ENCODE results near the gene GBGT1. TPM values are rescaled to one million over a fixed set of nuclear protein-coding genes. Genes with fewer than 3 reads are reported as not detected.

Gene GBGT1
- total and polyA plus RNA-seq, 9 of the 15 experiments (the other 6 are each of a cell fraction or from before 2014, with no cell fraction given): 0.55 to 25.8 (median 13.7) TPM

DNA sequence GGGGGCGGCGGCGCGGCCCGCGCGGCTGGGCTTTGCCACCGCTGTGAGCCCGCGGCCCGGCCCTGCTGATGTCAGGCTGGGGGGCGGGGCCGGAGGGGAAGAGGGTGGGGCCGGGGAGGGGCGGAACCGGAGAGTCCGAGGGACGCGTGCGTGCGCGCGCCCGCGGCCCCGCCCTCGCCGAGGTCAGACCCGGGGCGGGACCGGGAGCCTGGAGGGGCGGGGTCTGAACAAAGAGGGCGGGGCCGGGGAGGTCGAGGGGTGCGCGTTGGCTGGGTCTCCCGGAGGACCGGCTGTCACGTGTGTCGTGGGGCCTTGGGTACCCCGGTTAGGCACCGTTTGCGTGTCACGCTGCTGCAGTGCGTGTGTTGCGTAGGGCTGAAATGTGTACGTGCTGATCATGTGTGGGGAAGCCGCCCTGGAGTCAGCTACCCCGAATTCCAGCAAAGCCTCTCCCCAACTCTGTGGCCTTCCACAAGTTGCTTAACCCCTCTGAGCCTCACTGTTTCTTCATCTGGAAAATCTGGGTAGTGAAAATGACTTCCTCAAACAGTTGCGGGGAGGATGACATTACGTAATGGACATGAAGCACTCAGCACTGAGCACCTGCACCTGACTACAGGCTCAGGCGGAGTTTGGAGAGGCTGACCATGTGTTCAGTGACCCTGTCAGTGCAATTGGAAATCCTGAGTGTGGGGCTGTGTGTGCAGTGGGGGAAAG, 42.4 kb downstream of the GBGT1 start, which contains the start of gene RALGDS (continued):
- no peak for TF ChIP-seq ZNF23 (CRISPR knock-in tag; IDR thresholded peaks at IDR 0.05)
- TF ChIP-seq C11orf30 (IDR thresholded peaks at IDR 0.05; ENCODE audit: low read depth): no peak
- TF ChIP-seq KDM5B (IDR thresholded peaks at IDR 0.05; ENCODE audit: insufficient replicate concordance, low read depth, low read length): no peak
- TF ChIP-seq DIDO1 (tag; IDR thresholded peaks at IDR 0.05; ENCODE audit: low read depth): no peak
- TF ChIP-seq EGR1 (conservative IDR thresholded peaks at IDR 0.05): no peak
- no peak for TF ChIP-seq PRPF4 (IDR thresholded peaks at IDR 0.05; ENCODE audit: insufficient read depth, low read depth, low read length, poor library complexity, severe bottlenecking)
- no peak for TF ChIP-seq IFI16 (CRISPR knock-in tag; IDR thresholded peaks at IDR 0.05)
- no peak for TF ChIP-seq RFX1 (IDR thresholded peaks at IDR 0.05)
- TF ChIP-seq, protein P1, sequence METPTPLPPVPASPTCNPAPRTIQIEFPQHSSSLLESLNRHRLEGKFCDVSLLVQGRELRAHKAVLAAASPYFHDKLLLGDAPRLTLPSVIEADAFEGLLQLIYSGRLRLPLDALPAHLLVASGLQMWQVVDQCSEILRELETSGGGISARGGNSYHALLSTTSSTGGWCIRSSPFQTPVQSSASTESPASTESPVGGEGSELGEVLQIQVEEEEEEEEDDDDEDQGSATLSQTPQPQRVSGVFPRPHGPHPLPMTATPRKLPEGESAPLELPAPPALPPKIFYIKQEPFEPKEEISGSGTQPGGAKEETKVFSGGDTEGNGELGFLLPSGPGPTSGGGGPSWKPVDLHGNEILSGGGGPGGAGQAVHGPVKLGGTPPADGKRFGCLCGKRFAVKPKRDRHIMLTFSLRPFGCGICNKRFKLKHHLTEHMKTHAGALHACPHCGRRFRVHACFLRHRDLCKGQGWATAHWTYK (CRISPR knock-in tag; IDR thresholded peaks at IDR 0.05): no peak
- TF ChIP-seq HSF4 (CRISPR knock-in tag; IDR thresholded peaks at IDR 0.05; ENCODE audit: borderline replicate concordance): no peak
- no peak for TF ChIP-seq STAT5A (IDR thresholded peaks at IDR 0.05; ENCODE audit: borderline replicate concordance, low read length)
- no peak for TF ChIP-seq HNRNPUL1 (IDR thresholded peaks at IDR 0.05; ENCODE audit: low read length)
- TF ChIP-seq, protein P2, sequence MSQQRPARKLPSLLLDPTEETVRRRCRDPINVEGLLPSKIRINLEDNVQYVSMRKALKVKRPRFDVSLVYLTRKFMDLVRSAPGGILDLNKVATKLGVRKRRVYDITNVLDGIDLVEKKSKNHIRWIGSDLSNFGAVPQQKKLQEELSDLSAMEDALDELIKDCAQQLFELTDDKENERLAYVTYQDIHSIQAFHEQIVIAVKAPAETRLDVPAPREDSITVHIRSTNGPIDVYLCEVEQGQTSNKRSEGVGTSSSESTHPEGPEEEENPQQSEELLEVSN (IDR thresholded peaks at IDR 0.05; ENCODE audit: borderline replicate concordance in 1 of 2, extremely low read depth in 1 of 2, insufficient read depth in 1 of 2, insufficient read length in 1 of 2, low read depth in 1 of 2, low read length in 1 of 2, poor library complexity in 1 of 2, severe bottlenecking in 1 of 2): no peak
- TF ChIP-seq, protein P3, sequence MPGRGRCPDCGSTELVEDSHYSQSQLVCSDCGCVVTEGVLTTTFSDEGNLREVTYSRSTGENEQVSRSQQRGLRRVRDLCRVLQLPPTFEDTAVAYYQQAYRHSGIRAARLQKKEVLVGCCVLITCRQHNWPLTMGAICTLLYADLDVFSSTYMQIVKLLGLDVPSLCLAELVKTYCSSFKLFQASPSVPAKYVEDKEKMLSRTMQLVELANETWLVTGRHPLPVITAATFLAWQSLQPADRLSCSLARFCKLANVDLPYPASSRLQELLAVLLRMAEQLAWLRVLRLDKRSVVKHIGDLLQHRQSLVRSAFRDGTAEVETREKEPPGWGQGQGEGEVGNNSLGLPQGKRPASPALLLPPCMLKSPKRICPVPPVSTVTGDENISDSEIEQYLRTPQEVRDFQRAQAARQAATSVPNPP (IDR thresholded peaks at IDR 0.05; ENCODE audit: borderline replicate concordance, insufficient read depth, insufficient read length): no peak
- no peak for TF ChIP-seq ZSCAN29 (IDR thresholded peaks at IDR 0.05)
- TF ChIP-seq, protein P4, sequence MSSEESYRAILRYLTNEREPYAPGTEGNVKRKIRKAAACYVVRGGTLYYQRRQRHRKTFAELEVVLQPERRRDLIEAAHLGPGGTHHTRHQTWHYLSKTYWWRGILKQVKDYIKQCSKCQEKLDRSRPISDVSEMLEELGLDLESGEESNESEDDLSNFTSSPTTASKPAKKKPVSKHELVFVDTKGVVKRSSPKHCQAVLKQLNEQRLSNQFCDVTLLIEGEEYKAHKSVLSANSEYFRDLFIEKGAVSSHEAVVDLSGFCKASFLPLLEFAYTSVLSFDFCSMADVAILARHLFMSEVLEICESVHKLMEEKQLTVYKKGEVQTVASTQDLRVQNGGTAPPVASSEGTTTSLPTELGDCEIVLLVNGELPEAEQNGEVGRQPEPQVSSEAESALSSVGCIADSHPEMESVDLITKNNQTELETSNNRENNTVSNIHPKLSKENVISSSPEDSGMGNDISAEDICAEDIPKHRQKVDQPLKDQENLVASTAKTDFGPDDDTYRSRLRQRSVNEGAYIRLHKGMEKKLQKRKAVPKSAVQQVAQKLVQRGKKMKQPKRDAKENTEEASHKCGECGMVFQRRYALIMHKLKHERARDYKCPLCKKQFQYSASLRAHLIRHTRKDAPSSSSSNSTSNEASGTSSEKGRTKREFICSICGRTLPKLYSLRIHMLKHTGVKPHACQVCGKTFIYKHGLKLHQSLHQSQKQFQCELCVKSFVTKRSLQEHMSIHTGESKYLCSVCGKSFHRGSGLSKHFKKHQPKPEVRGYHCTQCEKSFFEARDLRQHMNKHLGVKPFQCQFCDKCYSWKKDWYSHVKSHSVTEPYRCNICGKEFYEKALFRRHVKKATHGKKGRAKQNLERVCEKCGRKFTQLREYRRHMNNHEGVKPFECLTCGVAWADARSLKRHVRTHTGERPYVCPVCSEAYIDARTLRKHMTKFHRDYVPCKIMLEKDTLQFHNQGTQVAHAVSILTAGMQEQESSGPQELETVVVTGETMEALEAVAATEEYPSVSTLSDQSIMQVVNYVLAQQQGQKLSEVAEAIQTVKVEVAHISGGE (CRISPR knock-in tag; IDR thresholded peaks at IDR 0.05): 0 out of 6 replicates have a peak, but pooled peaks of 1 of the 3 experiments have one; percentile 30
- no peak for TF ChIP-seq SNIP1 (IDR thresholded peaks at IDR 0.05; ENCODE audit: low read depth)
- no peak for TF ChIP-seq PURB (CRISPR knock-in tag; IDR thresholded peaks at IDR 0.05; ENCODE audit: low read depth)
- TF ChIP-seq, protein P5, sequence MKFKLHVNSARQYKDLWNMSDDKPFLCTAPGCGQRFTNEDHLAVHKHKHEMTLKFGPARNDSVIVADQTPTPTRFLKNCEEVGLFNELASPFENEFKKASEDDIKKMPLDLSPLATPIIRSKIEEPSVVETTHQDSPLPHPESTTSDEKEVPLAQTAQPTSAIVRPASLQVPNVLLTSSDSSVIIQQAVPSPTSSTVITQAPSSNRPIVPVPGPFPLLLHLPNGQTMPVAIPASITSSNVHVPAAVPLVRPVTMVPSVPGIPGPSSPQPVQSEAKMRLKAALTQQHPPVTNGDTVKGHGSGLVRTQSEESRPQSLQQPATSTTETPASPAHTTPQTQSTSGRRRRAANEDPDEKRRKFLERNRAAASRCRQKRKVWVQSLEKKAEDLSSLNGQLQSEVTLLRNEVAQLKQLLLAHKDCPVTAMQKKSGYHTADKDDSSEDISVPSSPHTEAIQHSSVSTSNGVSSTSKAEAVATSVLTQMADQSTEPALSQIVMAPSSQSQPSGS (CRISPR knock-in tag; IDR thresholded peaks at IDR 0.05): no peak

All from K562 (cell line).